SK-N-SH (cell line): Measurements from ENCODE around the gene MAN1B1. TPM values are rescaled to one million over a fixed set of nuclear protein-coding genes. Genes with fewer than 3 reads are reported as not detected.

Experiments used
- CTCF ChIA-PET: fragments of 300-600, 350-600 bp; formaldehyde crosslinking; extraction: SDS; loops from one replicate; lab custom pipeline; 2021; lab: Yijun Ruan, JAX
- POLR2A ChIA-PET: fragments of 350-600 bp; sonication (Branson Sonifier 250); formaldehyde crosslinking; extraction: SDS; loops from one replicate; lab custom pipeline; 2020; ENCODE audit warnings: antibody characterized with exemption, inconsistent platforms; lab: Yijun Ruan, JAX
- DNase-seq: peaks from one replicate; pipeline ENCODE4 v3.0.0; 2012
- H2AFZ ChIP-seq: fragments of 200-600 bp; sonication (generic); 2 replicates; pipeline ENCODE4 v1.8.1; 2016; ENCODE audit warnings: antibody characterized with exemption, mild to moderate bottlenecking, low read depth
- H3F3A ChIP-seq: fragments of 200-600 bp; sonication (generic); replicated peaks from 2 replicates; pipeline ENCODE3; 2016; ENCODE audit warnings: antibody characterized with exemption, mild to moderate bottlenecking; ENCODE audit not compliant: insufficient read depth
- H3K27ac ChIP-seq, 2 experiments: fragments of 200-500 bp in 1 of 2; fragments of 200-600 bp in 1 of 2; sonication (Bioruptor generic) in 1 of 2; sonication (generic), shearing (Covaris generic) in 1 of 2; 2 replicates each; pipeline versions ENCODE4 v1.5.1 to v1.6.1; 2014 to 2016; ENCODE audit warnings: low read depth in 2 of 2, inconsistent platforms in 1 of 2, low read length in 1 of 2, mild to moderate bottlenecking in 1 of 2, mixed read lengths in 1 of 2
- H3K27me3 ChIP-seq: fragments of 200-600 bp; sonication (generic), shearing (Covaris generic); 2 replicates; pipeline ENCODE4 v1.6.1; 2016; ENCODE audit warnings: mixed run types; ENCODE audit not compliant: insufficient read depth
- H3K36me3 ChIP-seq, 2 experiments: fragments of 200-500 bp in 1 of 2; fragments of 200-600 bp in 1 of 2; sonication (Bioruptor generic) in 1 of 2; sonication (generic) in 1 of 2; replicated peaks in 1 of 2; 2 replicates each; pipeline versions ENCODE3 to v1.5.1; 2014 to 2016; ENCODE audit warnings: low read length in 1 of 2, mild to moderate bottlenecking in 1 of 2; ENCODE audit not compliant: insufficient read depth in 2 of 2, control insufficient read depth in 1 of 2
- H3K4me1 ChIP-seq, 2 experiments: fragments of 200-500 bp in 1 of 2; fragments of 200-600 bp in 1 of 2; sonication (Bioruptor generic) in 1 of 2; sonication (generic), shearing (Covaris generic) in 1 of 2; 2 replicates each; pipeline versions ENCODE4 v1.5.1 to v1.6.1; 2014 to 2016; ENCODE audit warnings: low read depth in 1 of 2, low read length in 1 of 2, mixed run types in 1 of 2; ENCODE audit not compliant: insufficient read depth in 2 of 2, control insufficient read depth in 1 of 2
- H3K4me2 ChIP-seq: fragments of 200-600 bp; sonication (generic), shearing (Covaris generic); 2 replicates; pipeline ENCODE4 v1.6.1; 2017; ENCODE audit warnings: mixed run types
- H3K4me3 ChIP-seq, 2 experiments: fragments of 200-500 bp in 1 of 2; fragments of 200-600 bp in 1 of 2; sonication (Bioruptor generic) in 1 of 2; sonication (generic), shearing (Covaris generic) in 1 of 2; 2 replicates each; pipeline versions ENCODE4 v1.5.1 to v1.8.1; 2014 to 2016; ENCODE audit warnings: low read depth in 2 of 2, inconsistent platforms in 1 of 2, low read length in 1 of 2, mild to moderate bottlenecking in 1 of 2, mixed read lengths in 1 of 2, moderate library complexity in 1 of 2
- H3K79me2 ChIP-seq: fragments of 200-600 bp; sonication (generic); 2 replicates; pipeline ENCODE4 v1.8.1; 2017; ENCODE audit warnings: mild to moderate bottlenecking; ENCODE audit not compliant: insufficient read depth
- H3K9ac ChIP-seq: fragments of 200-600 bp; sonication (generic); 2 replicates; pipeline ENCODE4 v1.6.1; 2017; ENCODE audit warnings: mixed run types
- H3K9me2 ChIP-seq: fragments of 200-600 bp; sonication (generic); 2 replicates; pipeline ENCODE4 v1.6.1; 2017; ENCODE audit warnings: mixed run types
- H3K9me3 ChIP-seq: fragments of 200-600 bp; sonication (generic); 2 replicates; pipeline ENCODE4 v1.6.1; 2017; ENCODE audit warnings: mixed run types, mild to moderate bottlenecking, moderate library complexity
- H4K20me1 ChIP-seq: fragments of 200-600 bp; sonication (generic); 2 replicates; pipeline ENCODE4 v1.6.1; 2017; ENCODE audit warnings: mild to moderate bottlenecking, mixed run types; ENCODE audit not compliant: insufficient read depth
- CHD2 ChIP-seq: fragments of 150-350 bp; IDR thresholded peaks from 2 replicates; pipeline ENCODE4 v1.6.1; 2018; ENCODE audit warnings: low read length; ENCODE audit not compliant: partially characterized antibody
- CTCF ChIP-seq: fragments of 200-600 bp; sonication (generic); IDR thresholded peaks from 2 replicates; pipeline ENCODE4 v1.6.1; 2017; ENCODE audit warnings: antibody characterized with exemption, mild to moderate bottlenecking, moderate library complexity
- EP300 ChIP-seq, 2 experiments: IDR thresholded peaks; 2 replicates each; pipeline versions ENCODE4 v1.4.0 to v1.6.1; 2012; ENCODE audit warnings: borderline replicate concordance in 1 of 2, low read depth in 1 of 2, low read length in 1 of 2
- FOXM1 ChIP-seq: IDR thresholded peaks from 2 replicates; pipeline ENCODE4 v1.4.0; 2012; ENCODE audit warnings: low read depth, mild to moderate bottlenecking
- GATA2 ChIP-seq: sonication (generic); formaldehyde crosslinking; IDR thresholded peaks from 2 replicates; pipeline ENCODE4 v1.5.0; 2020; ENCODE audit warnings: mild to moderate bottlenecking, missing genetic modification reagents
- MAX ChIP-seq: IDR thresholded peaks from 2 replicates; pipeline ENCODE4 v1.4.0; 2012; ENCODE audit warnings: low read depth
- MEF2A ChIP-seq: IDR thresholded peaks from 2 replicates; pipeline ENCODE4 v1.4.0; 2012; ENCODE audit warnings: low read depth, borderline replicate concordance
- NFIC ChIP-seq: IDR thresholded peaks from 2 replicates; pipeline ENCODE4 v1.4.0; 2012; ENCODE audit warnings: borderline replicate concordance
- PBX3 ChIP-seq: IDR thresholded peaks from 2 replicates; pipeline ENCODE4; 2012
- POLR2AphosphoS5 ChIP-seq: IDR thresholded peaks from 2 replicates; pipeline ENCODE4 v1.6.1; 2012; ENCODE audit warnings: low read depth, low read length
- RAD21 ChIP-seq: IDR thresholded peaks from 2 replicates; pipeline ENCODE4 v1.6.1; 2012; ENCODE audit warnings: mild to moderate bottlenecking, low read length
- RCOR1 ChIP-seq: fragments of 150-350 bp; IDR thresholded peaks from 2 replicates; pipeline ENCODE4 v1.6.1; 2017; ENCODE audit warnings: antibody characterized with exemption, low read length
- RXRA ChIP-seq: IDR thresholded peaks from 2 replicates; pipeline ENCODE4 v1.4.0; 2012; ENCODE audit warnings: low read depth, mild to moderate bottlenecking, borderline replicate concordance
- SMC3 ChIP-seq: IDR thresholded peaks from 2 replicates; pipeline ENCODE4 v1.6.1; 2012; ENCODE audit warnings: low read depth, low read length, improper control_type of control experiment
- TAF1 ChIP-seq: IDR thresholded peaks from 2 replicates; pipeline ENCODE4 v1.6.1; 2012; ENCODE audit warnings: low read depth, mild to moderate bottlenecking, low read length, moderate library complexity, borderline replicate concordance
- TCF12 ChIP-seq: IDR thresholded peaks from 2 replicates; pipeline ENCODE4 v1.4.0; 2012
- WGBS: methylation state at CpG from one replicate; pipeline ENCODE4 v1.1.6; 2017; ENCODE audit warnings: low lambda C conversion rate; 5-methylcytosine and 5-hydroxymethylcytosine counted together
- polyA plus RNA-seq, 3 experiments: library from polyadenylated mRNA; depleted of rRNA; stranded (reverse); fragments of >200 nt; gene quantifications; 2 replicates each; pipeline ENCODE4 v1.2.3, GENCODE V29; 2012

The MAN1B1 gene
- polyA plus RNA-seq, 1 of the 3 experiments (the other 2 are of a cell fraction): 57.8 TPM

- POLR2A ChIA-PET: no interaction called here
- 0 out of 2 replicates have a peak, but pooled peaks cover 5% of the 10 kb centered on the region for H3K27me3 ChIP-seq
Observed at GRCh38 chr9:137049544-137050449, 37.0 kb upstream of the MAN1B1 start.

GRCh38 chr9:137050570-137050969 lies 36.2 kb upstream of the MAN1B1 start:
- H4K20me1 ChIP-seq: peaks cover 4% of the 10 kb centered on the region; the same call in 1 of the 2 replicates
- no peaks in the 10 kb centered on the region for H3K79me2 ChIP-seq
- 0 out of 2 replicates have a peak, but pooled peaks cover 5% of the 10 kb centered on the region for H3K27me3 ChIP-seq
- DNase-seq: no peak
- no peak overlapping the region for H3K4me3 ChIP-seq
- no peak overlapping the region for H2AFZ ChIP-seq
- POLR2A ChIA-PET: no interaction called here
- H3K9me2 ChIP-seq: no peaks in the 10 kb centered on the region
- no peak overlapping the region for H3K27ac ChIP-seq
- CTCF ChIA-PET: interaction anchor here (5.4 to 19.8 kb wide), 2 partner anchors 15 to 22 kb away, joined by 107 to 803 read pairs; partner anchors contain the start of genes ABCA2, FUT7 and SAPCD2
- H3K9me3 ChIP-seq: no peaks in the 10 kb centered on the region
- H3K4me2 ChIP-seq: no peak overlapping the region
- peaks cover 0 to 24% of the 10 kb centered on the region in 2 experiments; a peak in 1 of 4 replicates for H3K4me1 ChIP-seq
- 65% methylated on average over 4 of the region's 5 CpGs for WGBS
- peaks cover 3% of the 10 kb centered on the region for H3F3A ChIP-seq
- no peaks in the 10 kb centered on the region for H3K36me3 ChIP-seq
- H3K9ac ChIP-seq: no peak overlapping the region
- no peak for TF ChIP-seq RCOR1
- TF ChIP-seq FOXM1: no peak
- TF ChIP-seq POLR2AphosphoS5: no peak
- TF ChIP-seq RXRA: no peak
- no peak for TF ChIP-seq TAF1
- TF ChIP-seq EP300 (IDR thresholded peaks at IDR 0.05; ENCODE audit: borderline replicate concordance in 1 of 2, low read depth in 1 of 2, low read length in 1 of 2): no peak
- TF ChIP-seq NFIC: no peak
- TF ChIP-seq TCF12: no peak
- TF ChIP-seq MEF2A: no peak
- TF ChIP-seq GATA2 (CRISPR knock-in tag): no peak
- TF ChIP-seq PBX3: no peak

More at GRCh38 chr9:137049544-137050449, 37.0 kb upstream of the MAN1B1 start:
- Histone ChIP-seq H3K9me2 (no peaks in the 10 kb centered on the region), H2AFZ (no peak overlapping the region), H4K20me1 (peaks cover 8% of the 10 kb centered on the region; the same call in 1 of the 2 replicates), H3K36me3 (no peaks in the 10 kb centered on the region), H3F3A (peaks cover 3% of the 10 kb centered on the region), H3K27ac (no peak overlapping the region), H3K9ac (no peak overlapping the region), H3K79me2 (no peaks in the 10 kb centered on the region), H3K4me1 (peaks cover 3 to 20% of the 10 kb centered on the region in 2 experiments; a peak in 2 of 4 replicates), H3K9me3 (no peaks in the 10 kb centered on the region), H3K4me3 (no peak overlapping the region), H3K4me2 (no peak overlapping the region)
- CTCF ChIA-PET: interaction anchor here (0.6 to 19.8 kb wide), 27 partner anchors 9 to 263 kb away, joined by 3 to 803 read pairs (median 4); partner anchors contain the start of genes ABCA2, FUT7, LCN12 and MAN1B1
- DNase-seq: peak; percentile 86
- TF ChIP-seq RAD21 (peak; percentile 65), SMC3 (peak; percentile 49; the same call in 1 of the 2 replicates), CHD2 (no peak), MAX (no peak), EP300 (IDR thresholded peaks at IDR 0.05; ENCODE audit: borderline replicate concordance in 1 of 2, low read depth in 1 of 2, low read length in 1 of 2) (no peak), CTCF (peak; percentile 59), NFIC (no peak)
- WGBS: 42% methylated on average over 30 of the region's 38 CpGs
